Neural cell (in vitro differentiated cells): ENCODE measurements around the gene KRTAP1-5. TPM values are rescaled to one million over a fixed set of nuclear protein-coding genes. Genes with fewer than 3 reads are reported as not detected.

ENCODE experiments used
- H2AFZ ChIP-seq: fragments of 200-600, 300-800 bp; sonication (generic), shearing (Covaris generic); 2 replicates; pipeline ENCODE4 v1.6.0; 2014; ENCODE audit warnings: low read depth, mild to moderate bottlenecking, antibody characterized with exemption, low read length, moderate library complexity
- H3F3A ChIP-seq: fragments of 200-600 bp; shearing (Covaris generic); 2 replicates; pipeline ENCODE4 v1.6.1; 2016; ENCODE audit warnings: mild to moderate bottlenecking, moderate library complexity, mixed read lengths, antibody characterized with exemption, low read length; ENCODE audit not compliant: insufficient read depth, poor library complexity, severe bottlenecking
- H3K27ac ChIP-seq: fragments of 200-600, 300-800 bp; sonication (generic), shearing (Covaris generic); 2 replicates; pipeline ENCODE4 v1.5.1; 2014; ENCODE audit warnings: mild to moderate bottlenecking, low read length, moderate library complexity
- H3K27me3 ChIP-seq: fragments of 300-800, 200-600 bp; sonication (generic), shearing (Covaris generic); 2 replicates; pipeline ENCODE4 v1.6.0; 2014; ENCODE audit warnings: mild to moderate bottlenecking, low read depth, low read length, moderate library complexity; ENCODE audit not compliant: insufficient read depth
- H3K36me3 ChIP-seq: fragments of 300-800, 200-600 bp; sonication (generic), shearing (Covaris generic); 2 replicates; pipeline ENCODE4 v1.5.1; 2014; ENCODE audit warnings: mild to moderate bottlenecking, antibody characterized with exemption, low read length, moderate library complexity; ENCODE audit not compliant: insufficient read depth
- H3K4me2 ChIP-seq: fragments of 300-800, 200-600 bp; sonication (generic), shearing (Covaris generic); 2 replicates; pipeline ENCODE4 v1.6.0; 2014; ENCODE audit warnings: mild to moderate bottlenecking, low read length
- H3K4me3 ChIP-seq: fragments of 300-800, 200-600 bp; sonication (generic), shearing (Covaris generic); 2 replicates; pipeline ENCODE4 v1.5.1; 2014; ENCODE audit warnings: mild to moderate bottlenecking, low read length, moderate library complexity
- H3K79me2 ChIP-seq: fragments of 200-600 bp; shearing (Covaris generic); replicated peaks from 2 replicates; pipeline ENCODE4 v1.6.0; 2014; ENCODE audit warnings: mild to moderate bottlenecking, low read length, moderate library complexity; ENCODE audit not compliant: insufficient read depth
- H3K9ac ChIP-seq: fragments of 300-800, 200-600 bp; sonication (generic), shearing (Covaris generic); 2 replicates; pipeline ENCODE4 v1.6.1; 2016; ENCODE audit warnings: mild to moderate bottlenecking, low read length, mixed read lengths
- H3K9me2 ChIP-seq: fragments of 200-600 bp; shearing (Covaris generic); 2 replicates; pipeline ENCODE4 v1.6.1; 2016; ENCODE audit warnings: mild to moderate bottlenecking, low read length, mixed read lengths; ENCODE audit not compliant: insufficient read depth
- H3K9me3 ChIP-seq: fragments of 200-600, 300-800 bp; sonication (generic), shearing (Covaris generic); 2 replicates; pipeline ENCODE4 v1.6.1; 2016; ENCODE audit warnings: mild to moderate bottlenecking, mixed run types, low read length, moderate library complexity, mixed read lengths
- H4K20me1 ChIP-seq: fragments of 200-600 bp; shearing (Covaris generic); 2 replicates; pipeline ENCODE4 v1.6.1; 2016; ENCODE audit warnings: mild to moderate bottlenecking, mixed run types; ENCODE audit not compliant: insufficient read depth
- EP300 ChIP-seq: fragments of 450-650 bp; conservative IDR thresholded peaks from 2 replicates; pipeline ENCODE4 v1.6.1; 2014; ENCODE audit warnings: antibody characterized with exemption, mild to moderate bottlenecking, moderate library complexity; ENCODE audit not compliant: poor library complexity, severe bottlenecking
- EZH2 ChIP-seq: fragments of 200-600, 300-800 bp; shearing (Covaris generic), sonication (generic); IDR thresholded peaks from 2 replicates; pipeline ENCODE4 v1.6.1; 2014; ENCODE audit warnings: antibody characterized with exemption, low read length, borderline replicate concordance, mild to moderate bottlenecking; ENCODE audit not compliant: insufficient read depth, poor library complexity, severe bottlenecking
- MXI1 ChIP-seq: fragments of 450-650 bp; conservative IDR thresholded peaks from 2 replicates; pipeline ENCODE4 v1.6.1; 2014; ENCODE audit warnings: antibody characterized with exemption, mild to moderate bottlenecking; ENCODE audit not compliant: poor library complexity, severe bottlenecking
- POLR2AphosphoS5 ChIP-seq: IDR thresholded peaks from 2 replicates; pipeline ENCODE4 v1.6.1; 2012
- RAD21 ChIP-seq: fragments of 450-650 bp; conservative IDR thresholded peaks from 2 replicates; pipeline ENCODE4 v1.6.1; 2014; ENCODE audit warnings: antibody characterized with exemption, mild to moderate bottlenecking, moderate library complexity
- SMC3 ChIP-seq: fragments of 450-650 bp; conservative IDR thresholded peaks from 2 replicates; pipeline ENCODE4 v1.6.1; 2014; ENCODE audit warnings: antibody characterized with exemption, mild to moderate bottlenecking, moderate library complexity; ENCODE audit not compliant: poor library complexity
- TAF1 ChIP-seq: IDR thresholded peaks from 2 replicates; pipeline ENCODE4 v1.6.1; 2012; ENCODE audit warnings: low read depth
- polyA plus RNA-seq: library from polyadenylated mRNA; depleted of rRNA; stranded (reverse); fragments of >200 nt; gene quantifications from 2 replicates; pipeline ENCODE4 v1.2.3, GENCODE V29; 2014
- TF ChIP-seq, protein P1 (sequence below): fragments of 450-650 bp; IDR thresholded peaks from 2 replicates; pipeline ENCODE4 v1.5.1; 2014; ENCODE audit warnings: antibody characterized with exemption, mild to moderate bottlenecking, moderate library complexity; ENCODE audit not compliant: poor library complexity, severe bottlenecking
- TF ChIP-seq, protein P2 (sequence below): IDR thresholded peaks from 2 replicates; pipeline ENCODE4 v1.6.1; 2012; ENCODE audit warnings: borderline replicate concordance

The KRTAP1-5 gene
- polyA plus RNA-seq, 1 donor from 2014 or later, result not detected

DNA sequence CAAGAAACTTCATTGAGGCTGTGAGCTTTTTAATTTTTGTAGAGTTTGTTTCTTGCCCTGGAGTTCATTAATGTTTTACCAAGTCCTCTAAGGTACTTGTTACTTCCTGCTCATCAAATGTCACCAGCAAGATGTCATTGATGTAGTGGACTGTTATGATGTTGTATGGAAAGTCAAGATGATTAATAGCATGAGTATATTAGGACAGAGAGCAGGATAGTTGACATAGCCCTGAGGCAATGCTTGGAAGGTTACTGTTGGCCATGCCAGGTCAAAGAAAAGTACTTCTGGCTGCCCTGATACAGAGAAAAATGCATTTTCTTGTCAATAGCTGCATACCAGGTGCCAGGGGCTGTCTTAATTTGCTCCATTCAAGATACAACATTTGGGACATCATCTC lies 6.7 kb downstream of the KRTAP1-5 start:
- Histone ChIP-seq H3K27ac (no peak overlapping the region), H3K4me3 (no peak overlapping the region), H3K27me3 (no peaks in the 10 kb centered on the region), H3K9me2 (no peaks in the 10 kb centered on the region), H3K9me3 (no peaks in the 10 kb centered on the region), H3K36me3 (no peaks in the 10 kb centered on the region), H4K20me1 (no peaks in the 10 kb centered on the region), H3F3A (no peaks in the 10 kb centered on the region), H2AFZ (no peak overlapping the region), H3K9ac (no peak overlapping the region), H3K4me2 (no peak overlapping the region), H3K79me2 (no peaks in the 10 kb centered on the region)
- TF ChIP-seq POLR2AphosphoS5 (no peak), SMC3 (no peak), MXI1 (no peak), TAF1 (no peak)
- TF ChIP-seq, protein P1, sequence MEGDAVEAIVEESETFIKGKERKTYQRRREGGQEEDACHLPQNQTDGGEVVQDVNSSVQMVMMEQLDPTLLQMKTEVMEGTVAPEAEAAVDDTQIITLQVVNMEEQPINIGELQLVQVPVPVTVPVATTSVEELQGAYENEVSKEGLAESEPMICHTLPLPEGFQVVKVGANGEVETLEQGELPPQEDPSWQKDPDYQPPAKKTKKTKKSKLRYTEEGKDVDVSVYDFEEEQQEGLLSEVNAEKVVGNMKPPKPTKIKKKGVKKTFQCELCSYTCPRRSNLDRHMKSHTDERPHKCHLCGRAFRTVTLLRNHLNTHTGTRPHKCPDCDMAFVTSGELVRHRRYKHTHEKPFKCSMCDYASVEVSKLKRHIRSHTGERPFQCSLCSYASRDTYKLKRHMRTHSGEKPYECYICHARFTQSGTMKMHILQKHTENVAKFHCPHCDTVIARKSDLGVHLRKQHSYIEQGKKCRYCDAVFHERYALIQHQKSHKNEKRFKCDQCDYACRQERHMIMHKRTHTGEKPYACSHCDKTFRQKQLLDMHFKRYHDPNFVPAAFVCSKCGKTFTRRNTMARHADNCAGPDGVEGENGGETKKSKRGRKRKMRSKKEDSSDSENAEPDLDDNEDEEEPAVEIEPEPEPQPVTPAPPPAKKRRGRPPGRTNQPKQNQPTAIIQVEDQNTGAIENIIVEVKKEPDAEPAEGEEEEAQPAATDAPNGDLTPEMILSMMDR, result no peak

DNA sequence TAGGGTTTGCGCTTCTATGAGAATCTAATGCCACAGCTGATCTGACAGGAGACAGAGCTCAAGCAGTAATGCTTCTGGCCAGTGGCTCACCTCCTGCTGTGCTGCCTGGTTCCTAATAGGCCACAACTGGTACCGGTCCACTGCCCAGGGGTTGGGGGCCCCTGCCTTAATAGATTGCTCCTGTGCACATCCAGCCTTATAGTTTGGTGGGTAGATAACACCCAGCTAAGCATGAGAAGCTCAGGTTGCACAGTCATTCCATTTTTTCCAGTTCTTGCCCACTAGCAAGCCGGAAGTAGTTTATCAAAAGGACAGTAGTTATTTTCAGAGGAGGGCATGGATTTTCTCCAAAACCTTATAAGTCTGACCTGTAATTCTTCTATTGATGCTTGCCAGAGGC lies 7.6 kb downstream of the KRTAP1-5 start:
- TF ChIP-seq RAD21 (no peak), EZH2 (no peak), POLR2AphosphoS5 (no peak), MXI1 (no peak), SMC3 (no peak), EP300 (no peak), TAF1 (no peak)
- TF ChIP-seq, protein P2, sequence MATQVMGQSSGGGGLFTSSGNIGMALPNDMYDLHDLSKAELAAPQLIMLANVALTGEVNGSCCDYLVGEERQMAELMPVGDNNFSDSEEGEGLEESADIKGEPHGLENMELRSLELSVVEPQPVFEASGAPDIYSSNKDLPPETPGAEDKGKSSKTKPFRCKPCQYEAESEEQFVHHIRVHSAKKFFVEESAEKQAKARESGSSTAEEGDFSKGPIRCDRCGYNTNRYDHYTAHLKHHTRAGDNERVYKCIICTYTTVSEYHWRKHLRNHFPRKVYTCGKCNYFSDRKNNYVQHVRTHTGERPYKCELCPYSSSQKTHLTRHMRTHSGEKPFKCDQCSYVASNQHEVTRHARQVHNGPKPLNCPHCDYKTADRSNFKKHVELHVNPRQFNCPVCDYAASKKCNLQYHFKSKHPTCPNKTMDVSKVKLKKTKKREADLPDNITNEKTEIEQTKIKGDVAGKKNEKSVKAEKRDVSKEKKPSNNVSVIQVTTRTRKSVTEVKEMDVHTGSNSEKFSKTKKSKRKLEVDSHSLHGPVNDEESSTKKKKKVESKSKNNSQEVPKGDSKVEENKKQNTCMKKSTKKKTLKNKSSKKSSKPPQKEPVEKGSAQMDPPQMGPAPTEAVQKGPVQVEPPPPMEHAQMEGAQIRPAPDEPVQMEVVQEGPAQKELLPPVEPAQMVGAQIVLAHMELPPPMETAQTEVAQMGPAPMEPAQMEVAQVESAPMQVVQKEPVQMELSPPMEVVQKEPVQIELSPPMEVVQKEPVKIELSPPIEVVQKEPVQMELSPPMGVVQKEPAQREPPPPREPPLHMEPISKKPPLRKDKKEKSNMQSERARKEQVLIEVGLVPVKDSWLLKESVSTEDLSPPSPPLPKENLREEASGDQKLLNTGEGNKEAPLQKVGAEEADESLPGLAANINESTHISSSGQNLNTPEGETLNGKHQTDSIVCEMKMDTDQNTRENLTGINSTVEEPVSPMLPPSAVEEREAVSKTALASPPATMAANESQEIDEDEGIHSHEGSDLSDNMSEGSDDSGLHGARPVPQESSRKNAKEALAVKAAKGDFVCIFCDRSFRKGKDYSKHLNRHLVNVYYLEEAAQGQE, result no peak
- TF ChIP-seq, protein P1, result no peak
- Histone ChIP-seq H3K9ac (no peak overlapping the region), H3K79me2 (no peaks in the 10 kb centered on the region), H3F3A (no peaks in the 10 kb centered on the region), H3K4me2 (no peak overlapping the region), H4K20me1 (no peaks in the 10 kb centered on the region), H3K9me3 (no peaks in the 10 kb centered on the region), H3K4me3 (no peak overlapping the region), H3K27me3 (no peaks in the 10 kb centered on the region), H2AFZ (no peak overlapping the region), H3K27ac (no peak overlapping the region), H3K36me3 (no peaks in the 10 kb centered on the region), H3K9me2 (no peaks in the 10 kb centered on the region)
